Gastrocnemius medialis (tissue), 4 donors: ENCODE data around the gene MICU1.

Experiments
- CTCF ChIP-seq, 5 experiments: fragments of 450-650 bp in 3 of 5; fragments of 200-600 bp in 2 of 5; sonication (generic) in 2 of 5; IDR thresholded peaks in 4 of 5; conservative IDR thresholded peaks in 1 of 5; 1 replicate in 4 of 5; 2 replicates in 1 of 5; pipeline ENCODE4 v1.5.1; 2016 to 2019; ENCODE audit warnings: antibody characterized with exemption in 5 of 5, mild to moderate bottlenecking in 3 of 5, moderate library complexity in 3 of 5
- POLR2A ChIP-seq, 2 donors: fragments of 450-650 bp; IDR thresholded peaks; one replicate each; pipeline ENCODE4 v1.6.1; 2017; ENCODE audit warnings: antibody characterized with exemption in 2 of 2, mild to moderate bottlenecking in 2 of 2, moderate library complexity in 2 of 2

DNA sequence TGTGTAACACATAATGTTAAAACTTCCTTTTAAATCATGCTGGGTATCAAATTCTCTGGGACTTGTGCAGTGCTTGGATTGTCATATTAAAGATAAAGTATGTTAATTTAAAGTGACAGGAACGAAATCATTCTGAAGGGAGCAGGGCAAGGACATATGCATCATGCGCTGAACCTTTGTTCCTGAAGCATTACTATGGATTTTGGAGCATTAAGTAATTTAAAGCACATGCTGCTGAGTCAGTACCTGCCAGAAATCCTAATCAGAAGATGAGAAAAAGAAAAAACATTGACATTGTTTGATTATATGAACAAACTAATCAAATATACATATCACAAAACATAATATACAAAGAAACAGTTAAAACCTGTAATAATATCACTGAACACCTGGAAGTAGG lies 101.4 kb downstream of the MICU1 start:
- TF ChIP-seq POLR2A (IDR thresholded peaks at IDR 0.05) (no peak), CTCF (IDR thresholded peaks at IDR 0.05 in 4 of 5, conservative IDR thresholded peaks at IDR 0.05 in 1 of 5) (no peak)
